Measurements from ENCODE around the gene PRKCA. TPM values are rescaled to one million over a fixed set of nuclear protein-coding genes. Genes with fewer than 3 reads are reported as not detected.

The PRKCA gene
- total and polyA plus RNA-seq, 2 of the 13 experiments (the other 11 are each of a cell fraction or from before 2014, with no cell fraction given) = 18.5 to 21.5 TPM

GRCh38 chr17:66840061-66840460 is 537.6 kb downstream of the PRKCA start (continued):
- TF ChIP-seq NR2F6 (IDR thresholded peaks at IDR 0.05) (no peak), NR2F6 (CRISPR knock-in tag; IDR thresholded peaks at IDR 0.05) (no peak), MXD4 (CRISPR knock-in tag; IDR thresholded peaks at IDR 0.05) (no peak)
- TF ChIP-seq, protein P1, sequence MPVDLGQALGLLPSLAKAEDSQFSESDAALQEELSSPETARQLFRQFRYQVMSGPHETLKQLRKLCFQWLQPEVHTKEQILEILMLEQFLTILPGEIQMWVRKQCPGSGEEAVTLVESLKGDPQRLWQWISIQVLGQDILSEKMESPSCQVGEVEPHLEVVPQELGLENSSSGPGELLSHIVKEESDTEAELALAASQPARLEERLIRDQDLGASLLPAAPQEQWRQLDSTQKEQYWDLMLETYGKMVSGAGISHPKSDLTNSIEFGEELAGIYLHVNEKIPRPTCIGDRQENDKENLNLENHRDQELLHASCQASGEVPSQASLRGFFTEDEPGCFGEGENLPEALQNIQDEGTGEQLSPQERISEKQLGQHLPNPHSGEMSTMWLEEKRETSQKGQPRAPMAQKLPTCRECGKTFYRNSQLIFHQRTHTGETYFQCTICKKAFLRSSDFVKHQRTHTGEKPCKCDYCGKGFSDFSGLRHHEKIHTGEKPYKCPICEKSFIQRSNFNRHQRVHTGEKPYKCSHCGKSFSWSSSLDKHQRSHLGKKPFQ (CRISPR knock-in tag; IDR thresholded peaks at IDR 0.05; ENCODE audit: insufficient replicate concordance) = no peak

- ChIA-PET CTCF (ENCODE audit: low intra/inter-chr PET ratio, low total read pairs) (no interaction called here), POLR2A (no interaction called here)
- Histone ChIP-seq H3K9ac (ENCODE audit: insufficient read depth, low read depth, low read length) (no peak overlapping the region), H4K20me1 (ENCODE audit: insufficient read depth, low read length) (no peaks in the 10 kb centered on the region), H3K4me1 (ENCODE audit: insufficient read depth, low read length) (no peaks in the 10 kb centered on the region), H3K4me3 (replicated peaks in 1 of 3; ENCODE audit: insufficient read depth in 1 of 3, low read depth in 2 of 3, low read length in 3 of 3) (no peak overlapping the region), H3K27ac (ENCODE audit: extremely low read length, insufficient read depth, low read length) (no peak overlapping the region), H3K36me3 (replicated peaks in 1 of 2; ENCODE audit: control insufficient read depth in 1 of 2, insufficient read depth in 2 of 2, low read length in 2 of 2) (no peaks in the 10 kb centered on the region), H3K4me2 (ENCODE audit: low read depth, low read length) (no peak overlapping the region), H3K27me3 (ENCODE audit: control insufficient read depth in 1 of 2, insufficient read depth in 2 of 2, low read length in 2 of 2) (peaks cover 5 to 40% of the 10 kb centered on the region in 2 experiments), H2AFZ (ENCODE audit: low read length) (no peak overlapping the region), H3K9me3 (ENCODE audit: low read length) (no peaks in the 10 kb centered on the region), H3K79me2 (ENCODE audit: insufficient read depth, low read length) (no peaks in the 10 kb centered on the region)
- intact Hi-C loops (cut with micrococcal nuclease; ENCODE audit: unreplicated experiment) (no loop called here), in situ Hi-C loops (cut with HindIII; ENCODE audit: extremely low pct_ligation_motif_present, low pct_unique_long_range_greater_than_20kb) (no loop called here)
- no peak for ATAC-seq
- no peak for FAIRE-seq
- TF ChIP-seq, protein P2, sequence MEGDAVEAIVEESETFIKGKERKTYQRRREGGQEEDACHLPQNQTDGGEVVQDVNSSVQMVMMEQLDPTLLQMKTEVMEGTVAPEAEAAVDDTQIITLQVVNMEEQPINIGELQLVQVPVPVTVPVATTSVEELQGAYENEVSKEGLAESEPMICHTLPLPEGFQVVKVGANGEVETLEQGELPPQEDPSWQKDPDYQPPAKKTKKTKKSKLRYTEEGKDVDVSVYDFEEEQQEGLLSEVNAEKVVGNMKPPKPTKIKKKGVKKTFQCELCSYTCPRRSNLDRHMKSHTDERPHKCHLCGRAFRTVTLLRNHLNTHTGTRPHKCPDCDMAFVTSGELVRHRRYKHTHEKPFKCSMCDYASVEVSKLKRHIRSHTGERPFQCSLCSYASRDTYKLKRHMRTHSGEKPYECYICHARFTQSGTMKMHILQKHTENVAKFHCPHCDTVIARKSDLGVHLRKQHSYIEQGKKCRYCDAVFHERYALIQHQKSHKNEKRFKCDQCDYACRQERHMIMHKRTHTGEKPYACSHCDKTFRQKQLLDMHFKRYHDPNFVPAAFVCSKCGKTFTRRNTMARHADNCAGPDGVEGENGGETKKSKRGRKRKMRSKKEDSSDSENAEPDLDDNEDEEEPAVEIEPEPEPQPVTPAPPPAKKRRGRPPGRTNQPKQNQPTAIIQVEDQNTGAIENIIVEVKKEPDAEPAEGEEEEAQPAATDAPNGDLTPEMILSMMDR (CRISPR knock-in tag; IDR thresholded peaks at IDR 0.05) = peak; percentile 35; the same call in 1 of the 2 replicates
- peak; percentile 23; the same call in 1 of the 2 replicates for TF ChIP-seq STAG1 (CRISPR knock-in tag; IDR thresholded peaks at IDR 0.05)
- TF ChIP-seq ATF7-NPFF (CRISPR knock-in tag; IDR thresholded peaks at IDR 0.05; ENCODE audit: low read depth) = no peak
- TF ChIP-seq JARID2 (CRISPR knock-in tag; IDR thresholded peaks at IDR 0.05; ENCODE audit: insufficient replicate concordance) = no peak
- no peak for TF ChIP-seq MTF1 (CRISPR knock-in tag; IDR thresholded peaks at IDR 0.05)
- DNase-seq (ENCODE audit: low spot score) = no peak
- WGBS (ENCODE audit: low lambda C conversion rate) = 17% methylated on average over 4 of the region's 4 CpGs
- BruUV-seq (replicated peaks) = no TSS peak
Measured at GRCh38 chr17:66841328-66841727, 538.9 kb downstream of the PRKCA start.

Measured in HepG2 (cell line).